Neural progenitor cell (in vitro differentiated cells): ENCODE data around the gene NRP1. TPM values are rescaled to one million over a fixed set of nuclear protein-coding genes. Genes with fewer than 3 reads are reported as not detected.

Source experiments
- DNase-seq: peaks from one replicate; pipeline ENCODE4 v3.0.0-alpha.2; 2016; ENCODE audit warnings: low spot score
- H2AFZ ChIP-seq: fragments of 200-600 bp; sonication (generic); replicated peaks from 2 replicates; pipeline ENCODE4 v1.6.1; 2016; ENCODE audit warnings: antibody characterized with exemption
- H3F3A ChIP-seq: fragments of 200-600 bp; sonication (generic); 2 replicates; pipeline ENCODE4 v1.6.1; 2016; ENCODE audit warnings: antibody characterized with exemption, low read depth
- H3K27ac ChIP-seq: fragments of 200-600 bp; sonication (generic); 2 replicates; pipeline ENCODE4 v1.5.1; 2016; ENCODE audit warnings: mild to moderate bottlenecking
- H3K27me3 ChIP-seq: fragments of 200-600 bp; sonication (generic); 2 replicates; pipeline ENCODE4 v1.6.1; 2016; ENCODE audit warnings: mild to moderate bottlenecking, moderate library complexity
- H3K36me3 ChIP-seq: fragments of 200-600 bp; sonication (generic); 2 replicates; pipeline ENCODE4 v1.5.1; 2016
- H3K4me1 ChIP-seq: fragments of 200-600 bp; sonication (generic); 2 replicates; pipeline ENCODE4 v1.6.1; 2016; ENCODE audit warnings: mixed run types
- H3K4me2 ChIP-seq: fragments of 200-600 bp; sonication (generic); 2 replicates; pipeline ENCODE4 v1.6.1; 2016
- H3K4me3 ChIP-seq: fragments of 200-600 bp; sonication (generic); 2 replicates; pipeline ENCODE4 v1.5.1; 2016
- H3K79me2 ChIP-seq: fragments of 200-600 bp; sonication (generic); 2 replicates; pipeline ENCODE4 v1.6.1; 2016; ENCODE audit warnings: low read depth
- H3K9ac ChIP-seq: fragments of 200-600 bp; sonication (generic); 2 replicates; pipeline ENCODE4 v1.6.1; 2016
- H3K9me3 ChIP-seq: fragments of 200-600 bp; sonication (generic); 2 replicates; pipeline ENCODE4 v1.5.1; 2016; ENCODE audit warnings: low read depth
- H4K20me1 ChIP-seq: fragments of 200-600 bp; sonication (generic); 2 replicates; pipeline ENCODE4 v1.6.1; 2016; ENCODE audit warnings: low read depth
- H3K27ac Mint-ChIP-seq: 3 replicates; pipeline ENCODE4 v1.8.0; 2021; ENCODE audit warnings: mixed read lengths
- H3K27me3 Mint-ChIP-seq: 2 replicates; pipeline ENCODE4 v1.8.0; 2022; ENCODE audit warnings: low read depth, mild to moderate bottlenecking, inconsistent platforms, moderate library complexity, mixed read lengths; ENCODE audit not compliant: insufficient read depth
- H3K36me3 Mint-ChIP-seq: 3 replicates; pipeline ENCODE4 v1.8.0; 2021; ENCODE audit warnings: mixed read lengths
- H3K4me1 Mint-ChIP-seq: 3 replicates; pipeline ENCODE4 v1.8.0; 2021; ENCODE audit warnings: mixed read lengths
- H3K4me3 Mint-ChIP-seq: 3 replicates; pipeline ENCODE4 v1.8.0; 2021; ENCODE audit warnings: mild to moderate bottlenecking, moderate library complexity, mixed read lengths
- H3K9me3 Mint-ChIP-seq: 3 replicates; pipeline ENCODE4 v1.8.0; 2020; ENCODE audit warnings: mixed read lengths
- EZH2 ChIP-seq: fragments of 200-600 bp; sonication (generic); IDR thresholded peaks from 2 replicates; pipeline ENCODE4 v1.6.1; 2017; ENCODE audit warnings: antibody characterized with exemption, mild to moderate bottlenecking, moderate library complexity
- EZH2phosphoT487 ChIP-seq: fragments of 200-600 bp; sonication (generic); IDR thresholded peaks from 2 replicates; pipeline ENCODE4 v1.6.1; 2017; ENCODE audit warnings: antibody characterized with exemption
- total RNA-seq: library from RNA; depleted of rRNA; stranded (reverse); fragments of >200 nt; gene quantifications from 2 replicates; pipeline ENCODE4 v1.2.3, GENCODE V29; 2015; ENCODE audit warnings: low replicate concordance
- TF ChIP-seq, protein P1 (sequence below): fragments of 200-600 bp; sonication (generic); IDR thresholded peaks from 2 replicates; pipeline ENCODE4 v1.5.1; 2017; ENCODE audit warnings: antibody characterized with exemption, mild to moderate bottlenecking

Gene NRP1
- total RNA-seq, 1 donor from 2014 or later: 1.9 TPM

DNA sequence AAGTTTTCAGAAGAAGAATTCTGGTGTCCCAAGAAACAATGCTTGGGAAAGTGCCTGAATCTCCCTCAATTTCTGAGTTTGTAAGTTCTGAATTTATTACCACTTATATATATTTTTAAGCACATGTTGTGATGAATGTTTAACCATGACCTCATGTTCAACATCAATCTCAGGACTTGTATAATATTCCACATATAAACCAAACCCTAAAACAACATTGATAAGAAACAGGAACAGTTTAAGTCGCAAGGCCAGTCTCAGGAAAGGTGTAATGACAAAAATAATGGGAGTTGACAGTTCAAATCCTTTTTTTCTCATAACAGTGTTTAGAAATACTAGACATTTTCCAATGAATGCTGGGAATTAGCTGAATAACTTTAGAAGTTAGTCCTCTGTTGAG, 22.8 kb downstream of the NRP1 start:
- peaks cover 7% of the 10 kb centered on the region for H3K4me1 Mint-ChIP-seq
- no peak overlapping the region for H3K27ac ChIP-seq
- no peak overlapping the region for H3K27ac Mint-ChIP-seq
- H3K36me3 Mint-ChIP-seq: peaks cover 45% of the 10 kb centered on the region
- no peak overlapping the region for H3K4me3 Mint-ChIP-seq
- H3K9me3 ChIP-seq: no peaks in the 10 kb centered on the region
- H3F3A ChIP-seq: no peaks in the 10 kb centered on the region
- H3K36me3 ChIP-seq: no peaks in the 10 kb centered on the region
- H3K9me3 Mint-ChIP-seq: peaks cover 14% of the 10 kb centered on the region
- H2AFZ ChIP-seq: no peak overlapping the region
- H3K27me3 ChIP-seq: no peaks in the 10 kb centered on the region
- no peak overlapping the region for H3K4me3 ChIP-seq
- H3K27me3 Mint-ChIP-seq: no peaks in the 10 kb centered on the region
- no peak overlapping the region for H3K9ac ChIP-seq
- H3K79me2 ChIP-seq: no peaks in the 10 kb centered on the region
- no peaks in the 10 kb centered on the region for H3K4me1 ChIP-seq
- no peak for DNase-seq
- H4K20me1 ChIP-seq: no peaks in the 10 kb centered on the region
- no peak for TF ChIP-seq EZH2
- TF ChIP-seq, protein P1, sequence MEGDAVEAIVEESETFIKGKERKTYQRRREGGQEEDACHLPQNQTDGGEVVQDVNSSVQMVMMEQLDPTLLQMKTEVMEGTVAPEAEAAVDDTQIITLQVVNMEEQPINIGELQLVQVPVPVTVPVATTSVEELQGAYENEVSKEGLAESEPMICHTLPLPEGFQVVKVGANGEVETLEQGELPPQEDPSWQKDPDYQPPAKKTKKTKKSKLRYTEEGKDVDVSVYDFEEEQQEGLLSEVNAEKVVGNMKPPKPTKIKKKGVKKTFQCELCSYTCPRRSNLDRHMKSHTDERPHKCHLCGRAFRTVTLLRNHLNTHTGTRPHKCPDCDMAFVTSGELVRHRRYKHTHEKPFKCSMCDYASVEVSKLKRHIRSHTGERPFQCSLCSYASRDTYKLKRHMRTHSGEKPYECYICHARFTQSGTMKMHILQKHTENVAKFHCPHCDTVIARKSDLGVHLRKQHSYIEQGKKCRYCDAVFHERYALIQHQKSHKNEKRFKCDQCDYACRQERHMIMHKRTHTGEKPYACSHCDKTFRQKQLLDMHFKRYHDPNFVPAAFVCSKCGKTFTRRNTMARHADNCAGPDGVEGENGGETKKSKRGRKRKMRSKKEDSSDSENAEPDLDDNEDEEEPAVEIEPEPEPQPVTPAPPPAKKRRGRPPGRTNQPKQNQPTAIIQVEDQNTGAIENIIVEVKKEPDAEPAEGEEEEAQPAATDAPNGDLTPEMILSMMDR: no peak
- TF ChIP-seq EZH2phosphoT487: no peak
- H3K4me2 ChIP-seq: no peak overlapping the region

DNA sequence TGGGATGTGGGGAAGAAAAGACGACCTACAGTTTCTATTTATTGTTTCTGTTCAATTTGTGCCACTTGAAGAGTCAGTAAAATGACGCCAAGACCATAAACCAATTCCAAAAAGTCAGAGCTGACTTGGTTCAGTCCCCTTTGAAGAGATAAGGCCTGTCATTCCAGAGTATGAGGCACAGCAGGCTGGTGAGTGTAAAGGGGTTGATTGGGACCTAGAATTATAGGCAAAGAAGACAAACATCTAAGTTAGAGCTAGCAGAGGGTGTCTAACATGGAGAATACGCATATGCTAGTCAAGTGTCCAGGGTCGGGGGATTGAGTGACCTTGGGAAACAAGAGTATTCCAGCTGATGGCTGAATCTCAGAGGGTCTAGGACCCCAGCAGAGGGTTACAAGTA, 23.6 kb downstream of the NRP1 start:
- Histone ChIP-seq H2AFZ (no peak overlapping the region), H3K79me2 (no peaks in the 10 kb centered on the region), H3K4me3 (no peak overlapping the region), H3K9ac (no peak overlapping the region), H3F3A (no peaks in the 10 kb centered on the region), H3K4me1 (no peaks in the 10 kb centered on the region), H4K20me1 (no peaks in the 10 kb centered on the region), H3K9me3 (no peaks in the 10 kb centered on the region), H3K27ac (no peak overlapping the region), H3K36me3 (no peaks in the 10 kb centered on the region), H3K27me3 (no peaks in the 10 kb centered on the region), H3K4me2 (no peak overlapping the region)
- TF ChIP-seq EZH2 (no peak), EZH2phosphoT487 (no peak)
- TF ChIP-seq, protein P1: no peak
- Mint-ChIP-seq H3K27me3 (no peaks in the 10 kb centered on the region), H3K4me3 (no peak overlapping the region), H3K9me3 (peaks cover 14% of the 10 kb centered on the region), H3K36me3 (peaks cover 45% of the 10 kb centered on the region), H3K4me1 (peaks cover 14% of the 10 kb centered on the region), H3K27ac (no peak overlapping the region)
- no peak for DNase-seq

DNA sequence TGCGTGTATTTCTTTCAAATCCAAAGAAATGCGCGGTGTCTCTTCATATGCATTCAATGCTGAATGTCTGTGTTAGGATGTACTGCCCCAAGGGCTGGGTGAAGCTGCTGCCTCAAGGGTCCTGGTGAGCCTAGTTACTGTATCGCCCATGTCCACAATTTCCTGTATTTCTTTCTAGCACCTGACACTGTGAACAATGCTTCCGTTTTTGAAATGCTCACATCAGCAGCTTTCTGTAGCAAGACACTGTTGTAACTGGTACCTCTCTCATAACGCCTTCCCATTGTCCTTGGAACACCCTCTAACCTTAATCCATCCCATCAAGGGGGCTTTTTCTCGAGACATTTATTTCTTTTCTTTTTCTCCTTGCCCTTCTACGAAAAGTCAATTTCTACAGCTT, 25.1 kb downstream of the NRP1 start:
- H3F3A ChIP-seq: no peaks in the 10 kb centered on the region
- Mint-ChIP-seq H3K4me1 (peaks cover 18% of the 10 kb centered on the region), H3K36me3 (peaks cover 32% of the 10 kb centered on the region), H3K9me3 (peaks cover 14% of the 10 kb centered on the region), H3K4me3 (no peak overlapping the region), H3K27ac (no peak overlapping the region), H3K27me3 (no peaks in the 10 kb centered on the region)
- H3K4me1 ChIP-seq: no peaks in the 10 kb centered on the region
- H3K79me2 ChIP-seq: no peaks in the 10 kb centered on the region
- H3K36me3 ChIP-seq: no peaks in the 10 kb centered on the region
- H4K20me1 ChIP-seq: no peaks in the 10 kb centered on the region
- no peak overlapping the region for H3K4me2 ChIP-seq
- TF ChIP-seq EZH2 (no peak), EZH2phosphoT487 (no peak)
- TF ChIP-seq, protein P1: no peak
- no peak for DNase-seq
- H3K27me3 ChIP-seq: no peaks in the 10 kb centered on the region
- H3K9ac ChIP-seq: no peak overlapping the region
- no peaks in the 10 kb centered on the region for H3K9me3 ChIP-seq
- no peak overlapping the region for H2AFZ ChIP-seq
- H3K4me3 ChIP-seq: no peak overlapping the region
- H3K27ac ChIP-seq: no peak overlapping the region

DNA sequence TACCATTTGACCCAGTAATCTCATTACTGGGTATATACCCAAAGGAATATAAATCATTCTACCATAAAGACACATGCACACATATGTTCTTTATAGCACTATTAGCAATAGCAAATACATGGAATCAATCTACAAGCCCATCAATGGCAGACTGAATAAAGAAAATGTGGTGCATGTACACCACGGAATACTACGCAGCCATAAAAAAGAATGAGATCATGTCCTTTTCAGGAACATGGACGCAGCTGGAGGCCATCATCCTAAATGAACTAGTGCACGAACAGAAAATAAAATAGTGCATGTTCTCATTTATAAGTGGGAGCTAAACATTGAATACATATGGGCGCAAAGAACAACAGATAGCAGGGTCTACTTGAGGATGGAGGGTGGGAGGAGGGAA, 26.6 kb downstream of the NRP1 start:
- H3K36me3 ChIP-seq: no peaks in the 10 kb centered on the region
- peaks cover 23% of the 10 kb centered on the region for H3K36me3 Mint-ChIP-seq
- H3K79me2 ChIP-seq: no peaks in the 10 kb centered on the region
- no peak overlapping the region for H3K4me2 ChIP-seq
- no peak for DNase-seq
- H3K27ac ChIP-seq: no peak overlapping the region
- H3K27me3 Mint-ChIP-seq: no peaks in the 10 kb centered on the region
- peaks cover 7% of the 10 kb centered on the region for H3K9me3 Mint-ChIP-seq
- no peak overlapping the region for H2AFZ ChIP-seq
- H3K4me1 Mint-ChIP-seq: peaks cover 18% of the 10 kb centered on the region
- no peak overlapping the region for H3K4me3 Mint-ChIP-seq
- H3K9me3 ChIP-seq: no peaks in the 10 kb centered on the region
- no peak for TF ChIP-seq EZH2phosphoT487
- TF ChIP-seq, protein P1: no peak
- TF ChIP-seq EZH2: no peak
- H3F3A ChIP-seq: no peaks in the 10 kb centered on the region
- no peaks in the 10 kb centered on the region for H3K27me3 ChIP-seq
- no peak overlapping the region for H3K27ac Mint-ChIP-seq
- no peak overlapping the region for H3K9ac ChIP-seq
- no peak overlapping the region for H3K4me3 ChIP-seq
- H4K20me1 ChIP-seq: no peaks in the 10 kb centered on the region
- H3K4me1 ChIP-seq: peaks cover 2% of the 10 kb centered on the region
